BJ (cell line): ENCODE measurements around the gene RNFT1. TPM values are rescaled to one million over a fixed set of nuclear protein-coding genes. Genes with fewer than 3 reads are reported as not detected.
A peak's percentile ranks its signal among the peaks of the same experiment; 100 is the strongest.
"Not testable (repeated sequence)": the region's sequence is repeated elsewhere in the genome, so short reads cannot be mapped to it uniquely, and the experiment has no call there.

ENCODE experiments used
- CTCF ChIA-PET: fragments of 350-600 bp; formaldehyde crosslinking; extraction: SDS; loops from one replicate; lab custom pipeline; 2021; ENCODE audit warnings: antibody characterized with exemption, inconsistent platforms; lab: Yijun Ruan, JAX
- POLR2A ChIA-PET: fragments of 300-600 bp; sonication (Branson Sonifier 250); formaldehyde crosslinking; extraction: SDS; loops from one replicate; lab custom pipeline; 2021; ENCODE audit warnings: antibody characterized with exemption; lab: Charles Lee
- DNase-seq: peaks from one replicate; pipeline ENCODE4 v3.0.0-alpha.2; 2011; ENCODE audit warnings: low read depth
- H3K27me3 ChIP-seq: 2 replicates; pipeline ENCODE4 v1.6.0; 2011; ENCODE audit warnings: low read length; ENCODE audit not compliant: control insufficient read depth, insufficient read depth
- H3K36me3 ChIP-seq: 2 replicates; pipeline ENCODE4 v1.5.1; 2011; ENCODE audit warnings: low read length; ENCODE audit not compliant: control insufficient read depth, insufficient read depth
- H3K4me3 ChIP-seq: 2 replicates; pipeline ENCODE4 v1.5.1; 2011; ENCODE audit warnings: low read depth, mild to moderate bottlenecking, control low read depth, low read length
- polyA plus RNA-seq: library from polyadenylated mRNA; depleted of rRNA; stranded (reverse); fragments of >200 nt; gene quantifications from 2 replicates; pipeline ENCODE4 v1.2.3, GENCODE V29; 2011
- TF ChIP-seq, protein P1 (sequence below): IDR thresholded peaks from 2 replicates; pipeline ENCODE4 v1.5.1; 2011; ENCODE audit warnings: low read depth, mild to moderate bottlenecking, control low read depth, inconsistent platforms, low read length, moderate library complexity; ENCODE audit not compliant: insufficient read depth

The RNFT1 gene
- polyA plus RNA-seq, 1 experiment, result 12.4 TPM

DNA sequence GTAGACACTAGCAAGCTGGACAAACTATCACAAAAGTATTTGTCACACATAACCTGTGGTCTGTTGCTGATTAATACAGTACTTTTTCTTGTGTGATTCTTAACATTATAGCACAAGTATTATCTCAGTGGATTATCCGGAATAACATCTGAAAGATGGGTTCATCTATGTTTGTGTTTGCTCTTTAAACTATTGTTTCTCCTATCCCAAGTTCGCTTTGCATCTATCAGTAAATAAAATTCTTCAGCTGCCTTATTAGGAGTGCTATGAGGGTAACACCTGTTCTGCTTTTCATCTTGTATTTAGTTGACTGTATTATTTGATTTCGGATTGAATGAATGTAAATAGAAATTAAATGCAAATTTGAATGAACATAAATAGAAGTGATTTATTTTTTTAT lies 14.5 kb downstream of the RNFT1 start:
- CTCF ChIA-PET, result no interaction called here
- POLR2A ChIA-PET, result no interaction called here
- no peak overlapping the region for H3K4me3 ChIP-seq

DNA sequence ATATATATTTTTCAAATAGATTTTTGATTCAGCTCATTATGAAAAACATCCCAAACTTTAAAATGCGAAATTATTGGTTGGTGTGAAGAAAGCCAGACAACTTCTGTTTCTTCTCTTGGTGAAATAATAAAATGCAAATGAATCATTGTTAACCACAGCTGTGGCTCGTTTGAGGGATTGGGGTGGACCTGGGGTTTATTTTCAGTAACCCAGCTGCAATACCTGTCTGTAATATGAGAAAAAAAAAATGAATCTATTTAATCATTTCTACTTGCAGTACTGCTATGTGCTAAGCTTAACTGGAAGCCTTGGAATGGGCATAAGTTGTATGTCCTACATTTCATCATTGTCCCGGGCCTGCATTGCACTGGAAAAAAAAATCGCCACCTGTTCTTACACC lies 17.2 kb downstream of the RNFT1 start:
- H3K27me3 ChIP-seq, H3K36me3 ChIP-seq, CTCF ChIA-PET, DNase-seq, POLR2A ChIA-PET, H3K4me3 ChIP-seq: not testable (repeated sequence)

More for the DNA sequence above, 14.5 kb downstream of the RNFT1 start:
- Histone ChIP-seq H3K36me3 (peaks cover 3% of the 10 kb centered on the region; the same call in 1 of the 2 replicates), H3K27me3 (no peaks in the 10 kb centered on the region)
- DNase-seq, result no peak
- TF ChIP-seq, protein P1, sequence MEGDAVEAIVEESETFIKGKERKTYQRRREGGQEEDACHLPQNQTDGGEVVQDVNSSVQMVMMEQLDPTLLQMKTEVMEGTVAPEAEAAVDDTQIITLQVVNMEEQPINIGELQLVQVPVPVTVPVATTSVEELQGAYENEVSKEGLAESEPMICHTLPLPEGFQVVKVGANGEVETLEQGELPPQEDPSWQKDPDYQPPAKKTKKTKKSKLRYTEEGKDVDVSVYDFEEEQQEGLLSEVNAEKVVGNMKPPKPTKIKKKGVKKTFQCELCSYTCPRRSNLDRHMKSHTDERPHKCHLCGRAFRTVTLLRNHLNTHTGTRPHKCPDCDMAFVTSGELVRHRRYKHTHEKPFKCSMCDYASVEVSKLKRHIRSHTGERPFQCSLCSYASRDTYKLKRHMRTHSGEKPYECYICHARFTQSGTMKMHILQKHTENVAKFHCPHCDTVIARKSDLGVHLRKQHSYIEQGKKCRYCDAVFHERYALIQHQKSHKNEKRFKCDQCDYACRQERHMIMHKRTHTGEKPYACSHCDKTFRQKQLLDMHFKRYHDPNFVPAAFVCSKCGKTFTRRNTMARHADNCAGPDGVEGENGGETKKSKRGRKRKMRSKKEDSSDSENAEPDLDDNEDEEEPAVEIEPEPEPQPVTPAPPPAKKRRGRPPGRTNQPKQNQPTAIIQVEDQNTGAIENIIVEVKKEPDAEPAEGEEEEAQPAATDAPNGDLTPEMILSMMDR, result no peak

DNA sequence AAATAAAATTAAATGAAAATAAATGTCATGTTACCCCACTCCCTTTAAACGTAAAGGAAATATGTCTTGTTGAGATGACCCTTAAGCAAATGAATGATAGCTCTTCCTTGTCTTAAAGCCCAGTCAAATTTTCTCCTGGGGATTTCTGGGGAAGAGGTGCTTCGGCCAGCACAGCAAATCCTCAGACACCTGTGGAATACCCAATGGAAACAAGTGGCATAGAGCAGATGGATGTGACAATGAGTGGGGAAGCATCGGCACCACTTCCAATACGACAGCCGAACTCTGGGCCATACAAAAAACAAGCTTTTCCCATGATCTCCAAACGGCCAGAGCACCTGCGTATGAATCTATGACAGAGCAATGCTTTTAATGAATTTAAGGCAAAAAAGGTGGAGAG lies 18.1 kb downstream of the RNFT1 start:
- H3K36me3 ChIP-seq, CTCF ChIA-PET: not testable (repeated sequence)

DNA sequence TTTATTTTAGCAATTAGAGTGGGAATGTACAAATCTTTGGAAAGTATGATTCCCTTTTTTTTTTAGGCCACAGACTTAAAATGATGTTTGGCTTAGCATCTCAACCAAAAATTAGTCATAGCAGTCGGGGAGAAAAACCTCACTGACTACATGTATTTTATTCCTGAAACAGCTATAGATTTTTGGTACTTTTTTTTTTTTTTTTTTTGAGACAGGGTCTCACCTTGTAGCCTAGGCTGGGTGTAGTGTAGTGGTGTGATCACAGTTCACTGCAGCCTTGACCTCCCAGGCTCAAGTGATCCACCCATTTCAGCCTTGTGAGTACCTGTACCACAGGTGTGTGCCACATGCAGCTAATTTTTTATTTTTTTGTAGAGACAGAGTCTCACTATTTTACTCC lies 23.4 kb downstream of the RNFT1 start:
- Histone ChIP-seq H3K36me3 (peaks cover 5% of the 10 kb centered on the region), H3K4me3 (no peak overlapping the region), H3K27me3 (no peaks in the 10 kb centered on the region)
- POLR2A ChIA-PET, result interaction anchor here (0.6 kb wide), 1 partner anchor 81 kb away, joined by 4 read pairs; no protein-coding TSS in a partner anchor
- DNase-seq, result no peak
- TF ChIP-seq, protein P1, result no peak
- CTCF ChIA-PET, result no interaction called here

More for the DNA sequence above, 18.1 kb downstream of the RNFT1 start:
- POLR2A ChIA-PET, H3K4me3 ChIP-seq, DNase-seq, H3K27me3 ChIP-seq: not testable (repeated sequence)

DNA sequence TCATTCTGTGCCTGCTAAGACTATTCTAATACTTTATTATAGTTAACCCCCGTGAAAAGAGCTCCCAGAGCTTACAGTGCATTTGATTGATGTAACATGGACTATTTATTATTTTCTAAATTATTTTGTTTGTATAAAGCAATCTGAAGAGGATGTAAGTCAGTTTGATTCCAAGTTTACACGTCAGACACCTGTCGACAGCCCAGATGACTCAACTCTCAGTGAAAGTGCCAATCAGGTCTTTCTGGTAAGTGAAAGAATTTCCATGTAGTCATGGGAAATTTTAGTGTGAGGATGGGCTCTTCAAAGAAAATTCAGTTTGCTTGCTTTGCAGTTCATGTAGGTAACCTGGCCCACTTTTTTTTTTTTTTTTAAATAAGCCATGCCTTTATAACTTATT lies 23.8 kb downstream of the RNFT1 start:
- H3K4me3 ChIP-seq, H3K36me3 ChIP-seq, H3K27me3 ChIP-seq, CTCF ChIA-PET, DNase-seq: not testable (repeated sequence)
- POLR2A ChIA-PET, result interaction anchor here (0.6 kb wide), 1 partner anchor 80 kb away, joined by 4 read pairs; no protein-coding TSS in a partner anchor

DNA sequence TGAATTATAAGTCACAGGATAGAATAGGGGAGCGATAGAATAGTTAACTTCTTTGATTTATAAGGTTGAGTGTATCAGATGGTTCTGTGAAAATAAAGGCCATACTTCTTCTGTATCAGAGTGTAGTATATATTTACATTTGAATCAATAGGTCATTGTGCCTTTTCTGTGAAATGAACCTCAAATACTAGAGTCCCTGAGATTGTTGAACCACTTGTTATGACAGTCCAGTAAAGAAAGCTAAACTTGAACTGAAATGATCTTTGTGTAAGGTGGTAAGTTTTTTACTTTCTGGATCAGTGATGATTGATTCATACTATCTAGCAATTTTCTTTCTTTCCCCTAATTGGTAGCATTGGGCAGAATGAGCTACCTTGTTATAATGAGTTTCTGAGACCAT lies 31.2 kb downstream of the RNFT1 start:
- H3K4me3 ChIP-seq, H3K36me3 ChIP-seq, DNase-seq, H3K27me3 ChIP-seq, POLR2A ChIA-PET: not testable (repeated sequence)
- CTCF ChIA-PET, result interaction anchor here (2.8 kb wide), 1 partner anchor 104 kb away, joined by 8 read pairs; no protein-coding TSS in a partner anchor

DNA sequence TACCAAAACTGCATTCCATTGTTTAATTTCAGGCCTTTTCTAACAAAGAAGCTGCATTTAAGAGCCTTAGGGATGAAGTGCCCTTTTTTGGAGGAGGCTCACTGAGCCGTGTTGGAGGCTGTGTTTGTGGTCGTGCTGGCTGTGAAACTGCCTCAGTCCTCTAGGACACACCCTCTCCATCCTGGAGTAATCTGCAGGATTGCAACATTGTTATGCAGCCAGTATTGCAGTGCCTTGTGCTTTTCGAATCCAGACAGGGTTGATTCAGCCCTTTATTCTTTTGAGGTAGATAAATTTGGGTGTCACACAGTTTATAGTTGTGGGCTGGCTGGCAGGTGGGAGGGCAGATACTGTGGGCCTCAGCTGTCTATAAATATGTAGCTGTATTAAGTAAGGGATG lies 33.8 kb downstream of the RNFT1 start:
- POLR2A ChIA-PET, CTCF ChIA-PET: not testable (repeated sequence)

DNA sequence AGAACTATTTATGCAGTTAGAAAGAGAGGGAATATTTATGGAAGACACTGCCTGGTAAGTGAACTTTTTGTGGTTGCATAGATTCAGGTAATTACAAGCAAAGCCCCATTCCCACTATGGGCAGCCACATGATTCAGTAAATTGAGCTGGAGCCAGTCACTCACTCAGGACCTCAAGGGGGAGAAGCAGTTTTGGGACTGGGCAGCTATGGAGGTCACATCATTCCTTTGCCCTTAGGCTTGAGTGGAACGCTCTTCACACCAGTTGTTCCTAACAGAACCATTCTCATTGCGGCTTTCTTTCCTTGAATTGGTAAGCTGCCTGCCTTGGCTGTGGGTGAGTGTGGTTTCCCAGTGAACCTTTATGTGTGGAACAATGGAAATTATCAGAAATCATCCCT lies 34.4 kb downstream of the RNFT1 start:
- H3K27me3 ChIP-seq, H3K36me3 ChIP-seq, CTCF ChIA-PET, POLR2A ChIA-PET, DNase-seq, H3K4me3 ChIP-seq: not testable (repeated sequence)

More for the DNA sequence above, 33.8 kb downstream of the RNFT1 start:
- H3K36me3 ChIP-seq, H3K4me3 ChIP-seq, H3K27me3 ChIP-seq: not testable (repeated sequence)
- DNase-seq, result peak; percentile 27

DNA sequence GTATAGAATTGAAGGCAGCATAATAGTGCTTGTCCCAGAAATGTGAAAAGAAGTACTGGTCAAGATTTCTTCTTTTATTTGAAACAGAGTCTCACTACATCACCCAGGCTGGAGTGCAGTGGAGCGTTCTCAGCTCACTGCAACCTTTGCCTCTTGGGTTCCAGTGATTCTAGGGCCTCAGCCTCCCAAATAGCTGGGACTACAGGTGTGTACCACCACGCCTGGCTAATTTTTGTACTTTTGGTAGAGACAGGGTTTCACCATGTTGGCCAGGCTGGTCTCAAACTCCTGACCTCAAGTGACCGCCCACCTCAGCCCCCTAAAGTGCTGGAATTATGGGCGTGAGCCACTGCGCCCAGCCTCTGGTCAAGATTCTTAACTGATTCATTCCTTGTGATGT lies 43.9 kb downstream of the RNFT1 start:
- POLR2A ChIA-PET, H3K4me3 ChIP-seq, CTCF ChIA-PET, H3K27me3 ChIP-seq, DNase-seq: not testable (repeated sequence)
- peaks cover 13% of the 10 kb centered on the region for H3K36me3 ChIP-seq
